Panc1 (cell line): ENCODE measurements around the gene EPN2. TPM values are rescaled to one million over a fixed set of nuclear protein-coding genes. Genes with fewer than 3 reads are reported as not detected.

ENCODE experiments used
- ATAC-seq: fragments of 200-7000 bp; cut with Tn5 transposase; 2 replicates; pipeline ENCODE4 v1.9.1; 2020; ENCODE audit warnings: mild to moderate bottlenecking, moderate library complexity
- BruUV-seq: library from RNA; stranded (reverse); fragments of 400-500 nt; replicated peaks from 2 replicates; lab custom pipeline; 2021; lab: Mats Ljungman, UMichigan
- CTCF ChIA-PET: fragments of 300-600 bp; sonication (Branson Sonifier 250); formaldehyde crosslinking; loops from one replicate; lab custom pipeline; 2022; ENCODE audit warnings: antibody characterized with exemption; lab: Charles Lee
- POLR2A ChIA-PET: fragments of 300-600 bp; sonication (Branson Sonifier 250); formaldehyde crosslinking; loops from one replicate; lab custom pipeline; 2022; ENCODE audit warnings: antibody characterized with exemption; lab: Charles Lee
- DNase-seq: peaks from one replicate; pipeline ENCODE4 v3.0.0-alpha.2; 2010; ENCODE audit warnings: low read depth, low spot score
- H3K27ac ChIP-seq: 2 replicates; pipeline ENCODE4 v1.5.1; 2011; ENCODE audit warnings: mild to moderate bottlenecking, low read length, inconsistent platforms
- H3K27me3 ChIP-seq: fragments of 200-500 bp; sonication (Bioruptor generic); 2 replicates; pipeline ENCODE4 v1.6.0; 2014; ENCODE audit warnings: low read length, inconsistent platforms; ENCODE audit not compliant: control insufficient read depth, insufficient read depth
- H3K36me3 ChIP-seq: fragments of 200-500 bp; sonication (Bioruptor generic); 2 replicates; pipeline ENCODE4 v1.5.1; 2014; ENCODE audit warnings: inconsistent platforms, mild to moderate bottlenecking, low read length, moderate library complexity; ENCODE audit not compliant: control insufficient read depth, insufficient read depth
- H3K4me1 ChIP-seq: 2 replicates; pipeline ENCODE4 v1.5.1; 2011; ENCODE audit warnings: inconsistent platforms, mild to moderate bottlenecking, low read length, moderate library complexity; ENCODE audit not compliant: control insufficient read depth, insufficient read depth
- H3K4me3 ChIP-seq, 2 experiments: 2 replicates each; pipeline ENCODE4 v1.5.1; 2011 to 2012; ENCODE audit warnings: low read depth in 2 of 2, low read length in 2 of 2, mild to moderate bottlenecking in 2 of 2, inconsistent platforms in 1 of 2, moderate library complexity in 1 of 2
- H3K9me3 ChIP-seq: fragments of 200-500 bp; sonication (Bioruptor generic); 2 replicates; pipeline ENCODE4 v1.5.1; 2014; ENCODE audit warnings: low read depth, mild to moderate bottlenecking, inconsistent platforms, low read length, moderate library complexity; ENCODE audit not compliant: control insufficient read depth, insufficient read depth
- CTCF ChIP-seq: fragments of 450-650 bp; IDR thresholded peaks from 2 replicates; pipeline ENCODE4 v1.5.1; 2017; ENCODE audit warnings: mild to moderate bottlenecking
- POLR2AphosphoS5 ChIP-seq: IDR thresholded peaks from 2 replicates; pipeline ENCODE4 v1.6.1; 2012; ENCODE audit warnings: mild to moderate bottlenecking, low read depth, low read length, moderate library complexity
- SIN3A ChIP-seq: IDR thresholded peaks from 2 replicates; pipeline ENCODE4 v1.6.1; 2012; ENCODE audit warnings: low read depth, mild to moderate bottlenecking, low read length, moderate library complexity, borderline replicate concordance; ENCODE audit not compliant: insufficient read depth
- TCF7L2 ChIP-seq: IDR thresholded peaks from 2 replicates; pipeline ENCODE4 v1.6.1; 2011; ENCODE audit warnings: mild to moderate bottlenecking, low read depth, low read length, inconsistent platforms
- in situ Hi-C: cut with HindIII; loops from 2 replicates; pipeline ENCODE4 v1.10.0; 2016; ENCODE audit warnings: low sequenced_read_pairs, low pct_unique_long_range_greater_than_20kb
- intact Hi-C: fragments of 100-400 bp; cut with micrococcal nuclease; formaldehyde crosslinking; loops from one replicate; pipeline ENCODE4 v1.10.0; 2022; ENCODE audit not compliant: unreplicated experiment
- total RNA-seq: library from RNA; stranded (reverse); gene quantifications from one replicate; pipeline ENCODE4 v1.2.1, GENCODE V29; 2021; ENCODE audit not compliant: unreplicated experiment
- TF ChIP-seq, protein P1 (sequence below), 2 experiments: IDR thresholded peaks; 2 replicates each; pipeline ENCODE4 v1.6.1; 2011 to 2012; ENCODE audit warnings: low read depth in 2 of 2, control low read depth in 1 of 2, low read length in 1 of 2, mild to moderate bottlenecking in 1 of 2, moderate library complexity in 1 of 2; ENCODE audit not compliant: insufficient read depth in 1 of 2

The EPN2 gene
- total RNA-seq, 1 experiment from 2014 or later = 35.0 TPM

DNA sequence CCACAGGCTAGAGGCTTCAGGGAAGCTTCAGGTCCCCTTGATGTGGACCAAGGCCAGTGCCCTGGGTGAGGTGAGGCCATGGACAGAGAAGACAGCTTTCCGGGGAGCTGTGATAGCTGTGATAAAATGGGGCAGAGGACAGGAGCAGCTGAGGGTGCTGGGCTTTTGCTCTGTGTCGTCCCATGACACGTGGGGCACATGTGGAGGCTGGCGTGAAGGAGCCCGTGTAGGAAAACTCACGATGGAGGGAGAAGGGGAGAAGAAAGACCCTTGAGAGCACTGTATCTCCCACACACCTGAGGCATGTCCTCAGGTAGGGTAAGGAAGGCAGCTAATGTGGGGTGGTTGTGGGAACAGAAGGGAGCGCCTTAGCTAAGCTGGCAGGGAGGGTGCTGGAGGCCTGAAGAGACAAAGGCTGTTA is 104.1 kb downstream of the EPN2 start:
- in situ Hi-C loops (no loop called here), intact Hi-C loops (no loop called here)
- BruUV-seq = no TSS peak
- ATAC-seq (no peak), DNase-seq (no peak)
- TF ChIP-seq CTCF (no peak), POLR2AphosphoS5 (no peak), TCF7L2 (no peak), SIN3A (no peak)
- TF ChIP-seq, protein P1, sequence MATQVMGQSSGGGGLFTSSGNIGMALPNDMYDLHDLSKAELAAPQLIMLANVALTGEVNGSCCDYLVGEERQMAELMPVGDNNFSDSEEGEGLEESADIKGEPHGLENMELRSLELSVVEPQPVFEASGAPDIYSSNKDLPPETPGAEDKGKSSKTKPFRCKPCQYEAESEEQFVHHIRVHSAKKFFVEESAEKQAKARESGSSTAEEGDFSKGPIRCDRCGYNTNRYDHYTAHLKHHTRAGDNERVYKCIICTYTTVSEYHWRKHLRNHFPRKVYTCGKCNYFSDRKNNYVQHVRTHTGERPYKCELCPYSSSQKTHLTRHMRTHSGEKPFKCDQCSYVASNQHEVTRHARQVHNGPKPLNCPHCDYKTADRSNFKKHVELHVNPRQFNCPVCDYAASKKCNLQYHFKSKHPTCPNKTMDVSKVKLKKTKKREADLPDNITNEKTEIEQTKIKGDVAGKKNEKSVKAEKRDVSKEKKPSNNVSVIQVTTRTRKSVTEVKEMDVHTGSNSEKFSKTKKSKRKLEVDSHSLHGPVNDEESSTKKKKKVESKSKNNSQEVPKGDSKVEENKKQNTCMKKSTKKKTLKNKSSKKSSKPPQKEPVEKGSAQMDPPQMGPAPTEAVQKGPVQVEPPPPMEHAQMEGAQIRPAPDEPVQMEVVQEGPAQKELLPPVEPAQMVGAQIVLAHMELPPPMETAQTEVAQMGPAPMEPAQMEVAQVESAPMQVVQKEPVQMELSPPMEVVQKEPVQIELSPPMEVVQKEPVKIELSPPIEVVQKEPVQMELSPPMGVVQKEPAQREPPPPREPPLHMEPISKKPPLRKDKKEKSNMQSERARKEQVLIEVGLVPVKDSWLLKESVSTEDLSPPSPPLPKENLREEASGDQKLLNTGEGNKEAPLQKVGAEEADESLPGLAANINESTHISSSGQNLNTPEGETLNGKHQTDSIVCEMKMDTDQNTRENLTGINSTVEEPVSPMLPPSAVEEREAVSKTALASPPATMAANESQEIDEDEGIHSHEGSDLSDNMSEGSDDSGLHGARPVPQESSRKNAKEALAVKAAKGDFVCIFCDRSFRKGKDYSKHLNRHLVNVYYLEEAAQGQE (IDR thresholded peaks at IDR 0.05; ENCODE audit: insufficient read depth in 1 of 2, low read depth in 2 of 2, low read length in 1 of 2) = no peak
- Histone ChIP-seq H3K4me1 (no peaks in the 10 kb centered on the region), H3K27ac (no peak overlapping the region), H3K9me3 (no peaks in the 10 kb centered on the region), H3K36me3 (no peaks in the 10 kb centered on the region), H3K27me3 (no peaks in the 10 kb centered on the region), H3K4me3 (no peak overlapping the region)
- ChIA-PET CTCF (no interaction called here), POLR2A (no interaction called here)

DNA sequence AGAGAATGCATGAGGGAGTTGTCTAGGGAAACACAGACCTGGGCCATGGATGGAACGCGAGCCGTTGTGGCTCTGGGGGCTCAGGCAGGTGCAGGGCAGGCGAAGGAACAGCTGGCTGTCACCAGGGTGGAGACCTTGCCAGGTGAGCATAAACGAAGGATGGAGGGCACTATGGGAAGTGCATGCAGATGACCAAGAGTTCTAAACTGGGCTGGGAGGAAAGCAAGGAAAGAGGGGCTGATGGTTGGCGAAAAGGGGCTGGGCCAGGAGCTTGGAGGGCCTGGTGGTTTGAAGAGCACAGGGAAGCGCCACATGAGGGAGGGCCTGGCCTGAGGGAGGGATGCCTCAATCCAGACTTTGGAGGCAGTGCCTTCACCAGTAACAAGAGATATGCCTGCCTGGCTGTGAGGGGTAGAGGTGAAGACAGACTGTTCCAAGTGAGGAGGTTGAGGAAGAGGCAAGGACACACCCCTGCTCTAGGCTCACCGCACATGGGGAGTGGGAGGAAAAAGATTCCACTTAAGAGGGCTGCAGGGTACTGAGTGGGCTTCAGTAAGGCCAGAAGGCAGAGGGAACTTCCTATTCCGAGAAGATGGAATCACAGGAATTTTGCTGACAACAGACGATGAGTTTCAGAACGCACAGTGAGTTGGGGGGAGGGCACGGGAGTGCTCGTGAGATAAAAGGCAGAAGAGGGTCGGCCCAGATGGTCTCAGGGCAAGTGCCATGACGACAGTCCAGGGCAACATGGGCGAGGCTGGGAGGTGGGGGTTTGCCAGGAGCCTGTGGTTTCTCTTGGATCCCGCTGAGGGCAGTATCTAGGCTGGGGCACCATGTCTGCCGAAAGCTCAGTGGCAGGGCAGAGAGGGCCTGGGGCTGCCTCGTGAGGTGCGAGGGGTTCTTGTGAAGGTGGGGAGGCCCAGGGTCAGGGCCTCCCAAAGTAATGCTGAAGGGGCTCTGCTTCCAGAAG is 104.8 kb downstream of the EPN2 start:
- intact Hi-C loops = no loop called here
- Histone ChIP-seq H3K9me3 (no peaks in the 10 kb centered on the region), H3K4me1 (peaks cover 6% of the 10 kb centered on the region), H3K4me3 (no peak overlapping the region), H3K36me3 (no peaks in the 10 kb centered on the region), H3K27me3 (no peaks in the 10 kb centered on the region), H3K27ac (no peak overlapping the region)
- TF ChIP-seq CTCF = no peak
- TF ChIP-seq POLR2AphosphoS5 = no peak
- TF ChIP-seq SIN3A = no peak
- TF ChIP-seq, protein P1 (IDR thresholded peaks at IDR 0.05; ENCODE audit: insufficient read depth in 1 of 2, low read depth in 2 of 2, low read length in 1 of 2) = no peak
- TF ChIP-seq TCF7L2 = no peak
- no TSS peak for BruUV-seq
- POLR2A ChIA-PET = no interaction called here
- in situ Hi-C loops = no loop called here
- ATAC-seq (no peak), DNase-seq (no peak)
- CTCF ChIA-PET = no interaction called here
